Testis (tissue), 2 donors: Measurements from ENCODE around the gene GATA2.

Experiments used
- POLR2A ChIP-seq: fragments of 450-650 bp; IDR thresholded peaks from one replicate; pipeline ENCODE4 v1.6.1; 2017; ENCODE audit warnings: antibody characterized with exemption, mild to moderate bottlenecking, moderate library complexity
- TF ChIP-seq, protein P1 (sequence below), 3 experiments: fragments of 450-650 bp in 2 of 3; fragments of 200-600 bp in 1 of 3; sonication (generic) in 1 of 3; IDR thresholded peaks; one replicate each; pipeline ENCODE4 v1.5.1; 2016 to 2019; ENCODE audit warnings: antibody characterized with exemption in 3 of 3, mild to moderate bottlenecking in 2 of 3, moderate library complexity in 1 of 3

GRCh38 chr3:128482666-128483656 is 10.0 kb downstream of the GATA2 start:
- TF ChIP-seq, protein P1, sequence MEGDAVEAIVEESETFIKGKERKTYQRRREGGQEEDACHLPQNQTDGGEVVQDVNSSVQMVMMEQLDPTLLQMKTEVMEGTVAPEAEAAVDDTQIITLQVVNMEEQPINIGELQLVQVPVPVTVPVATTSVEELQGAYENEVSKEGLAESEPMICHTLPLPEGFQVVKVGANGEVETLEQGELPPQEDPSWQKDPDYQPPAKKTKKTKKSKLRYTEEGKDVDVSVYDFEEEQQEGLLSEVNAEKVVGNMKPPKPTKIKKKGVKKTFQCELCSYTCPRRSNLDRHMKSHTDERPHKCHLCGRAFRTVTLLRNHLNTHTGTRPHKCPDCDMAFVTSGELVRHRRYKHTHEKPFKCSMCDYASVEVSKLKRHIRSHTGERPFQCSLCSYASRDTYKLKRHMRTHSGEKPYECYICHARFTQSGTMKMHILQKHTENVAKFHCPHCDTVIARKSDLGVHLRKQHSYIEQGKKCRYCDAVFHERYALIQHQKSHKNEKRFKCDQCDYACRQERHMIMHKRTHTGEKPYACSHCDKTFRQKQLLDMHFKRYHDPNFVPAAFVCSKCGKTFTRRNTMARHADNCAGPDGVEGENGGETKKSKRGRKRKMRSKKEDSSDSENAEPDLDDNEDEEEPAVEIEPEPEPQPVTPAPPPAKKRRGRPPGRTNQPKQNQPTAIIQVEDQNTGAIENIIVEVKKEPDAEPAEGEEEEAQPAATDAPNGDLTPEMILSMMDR (IDR thresholded peaks at IDR 0.05), result no peak
- TF ChIP-seq POLR2A, result no peak
